B cell (primary cell): ENCODE data around the gene ZNF462.
"Not testable (repeated sequence)": the region's sequence is repeated elsewhere in the genome, so short reads cannot be mapped to it uniquely, and the experiment has no call there.

Source experiments
- CTCF ChIP-seq: fragments of 200-600 bp; IDR thresholded peaks from one replicate; pipeline ENCODE4 v1.8.0; 2022; ENCODE audit warnings: antibody characterized with exemption, mild to moderate bottlenecking
- EZH2 ChIP-seq: IDR thresholded peaks from 2 replicates; pipeline ENCODE4 v1.6.1; 2012; ENCODE audit warnings: borderline replicate concordance, low read depth, mild to moderate bottlenecking, moderate library complexity, low read length; ENCODE audit not compliant: insufficient read depth, poor library complexity, severe bottlenecking

GRCh38 chr9:106851640-106852039, 11.3 kb upstream of the ZNF462 start:
- TF ChIP-seq EZH2, CTCF: not testable (repeated sequence)
